GM19395 (cell line): ENCODE data around the gene HYCC1.
"Not testable (repeated sequence)": the region's sequence is repeated elsewhere in the genome, so short reads cannot be mapped to it uniquely, and the experiment has no call there.

Experiments
- ATAC-seq: cut with Tn5 transposase; IDR thresholded peaks from one replicate; pipeline ENCODE4 v1.9.1; 2021; ENCODE audit warnings: mild to moderate bottlenecking, moderate library complexity; ENCODE audit not compliant: unreplicated experiment

HYCC1 gene

GRCh38 chr7:23013715-23014649, at the start of gene HYCC1:
HYCC1 (minus strand) TSS chr7:23014130; CDS start chr7:22991111, 23,019 bp downstream.
- peak; percentile 95 for ATAC-seq

GRCh38 chr7:23062452-23062851, 48.5 kb upstream of the HYCC1 start:
- no peak for ATAC-seq

- no peak for ATAC-seq
These were observed 47.4 kb upstream of the HYCC1 start for GRCh38 chr7:23061327-23061726.

GRCh38 chr7:23058408-23059096, 44.6 kb upstream of the HYCC1 start:
- ATAC-seq: no peak

GRCh38 chr7:23055582-23056178, 41.8 kb upstream of the HYCC1 start:
- peak; percentile 70 for ATAC-seq

GRCh38 chr7:23051124-23051485, 37.2 kb upstream of the HYCC1 start:
- ATAC-seq: not testable (repeated sequence)

- not testable (repeated sequence) for ATAC-seq
These were observed 32.4 kb upstream of the HYCC1 start for GRCh38 chr7:23046336-23046735.

- ATAC-seq: not testable (repeated sequence)
These were observed 31.2 kb upstream of the HYCC1 start for GRCh38 chr7:23045086-23045485.

- no peak for ATAC-seq
These were observed 30.7 kb upstream of the HYCC1 start for GRCh38 chr7:23044581-23044980.

GRCh38 chr7:23043441-23043840, 29.5 kb upstream of the HYCC1 start:
- no peak for ATAC-seq

- ATAC-seq: not testable (repeated sequence)
These were observed 25.7 kb upstream of the HYCC1 start for GRCh38 chr7:23039674-23040073.

GRCh38 chr7:23035542-23036371, 21.8 kb upstream of the HYCC1 start:
- not testable (repeated sequence) for ATAC-seq

- ATAC-seq: no peak
These were observed 13.3 kb upstream of the HYCC1 start for GRCh38 chr7:23027261-23027660.

GRCh38 chr7:23026164-23026563, 12.2 kb upstream of the HYCC1 start:
- ATAC-seq: no peak

- ATAC-seq: no peak
These were observed 10.5 kb upstream of the HYCC1 start for GRCh38 chr7:23024454-23024853.

- ATAC-seq: no peak
These were observed 8.9 kb upstream of the HYCC1 start for GRCh38 chr7:23022851-23023250.

GRCh38 chr7:23022258-23022769, 8.4 kb upstream of the HYCC1 start:
- ATAC-seq: no peak

GRCh38 chr7:23021596-23021995, 7.7 kb upstream of the HYCC1 start:
- no peak for ATAC-seq

- ATAC-seq: no peak
These were observed 6.9 kb upstream of the HYCC1 start for GRCh38 chr7:23020742-23021401.

- no peak for ATAC-seq
These were observed 4.8 kb upstream of the HYCC1 start for GRCh38 chr7:23018750-23019149.
